ENCODE measurements around the gene SYNGR3.
"Not testable (repeated sequence)": the region's sequence is repeated elsewhere in the genome, so short reads cannot be mapped to it uniquely, and the experiment has no call there.

Gene SYNGR3

GRCh38 chr16:1947369-1947670, 42.5 kb upstream of the SYNGR3 start:
- Histone ChIP-seq H3K4me3 (ENCODE audit: low read depth in 1 of 2, low read length in 2 of 2) (no peak overlapping the region), H3K4me1 (ENCODE audit: insufficient read depth, low read length) (peaks cover 3% of the 10 kb centered on the region), H3K27ac (ENCODE audit: low read depth, low read length) (no peak overlapping the region), H3K9ac (ENCODE audit: low read length) (no peak overlapping the region), H3K36me3 (ENCODE audit: insufficient read depth, low read length) (no peaks in the 10 kb centered on the region), H3K27me3 (ENCODE audit: control insufficient read depth in 1 of 2, insufficient read depth in 2 of 2, low read length in 2 of 2) (no peaks in the 10 kb centered on the region), H3K9me3 (ENCODE audit: low read length) (no peaks in the 10 kb centered on the region)

GRCh38 chr16:1949507-1949906, 40.3 kb upstream of the SYNGR3 start:
- no peak overlapping the region for H3K27ac ChIP-seq (ENCODE audit: low read depth, low read length)
- H3K27me3 ChIP-seq (ENCODE audit: control insufficient read depth in 1 of 2, insufficient read depth in 2 of 2, low read length in 2 of 2): no peaks in the 10 kb centered on the region
- H3K36me3 ChIP-seq (ENCODE audit: insufficient read depth, low read length): no peaks in the 10 kb centered on the region
- H3K4me1 ChIP-seq (ENCODE audit: insufficient read depth, low read length): no peaks in the 10 kb centered on the region
- H3K9ac ChIP-seq (ENCODE audit: low read length): no peak overlapping the region
- no peak overlapping the region for H3K4me3 ChIP-seq (ENCODE audit: low read depth in 1 of 2, low read length in 2 of 2)
- H3K9me3 ChIP-seq (ENCODE audit: low read length): no peaks in the 10 kb centered on the region

- Histone ChIP-seq H3K27ac (ENCODE audit: low read depth, low read length) (no peak overlapping the region), H3K4me1 (ENCODE audit: insufficient read depth, low read length) (no peaks in the 10 kb centered on the region), H3K9me3 (ENCODE audit: low read length) (no peaks in the 10 kb centered on the region), H3K36me3 (ENCODE audit: insufficient read depth, low read length) (no peaks in the 10 kb centered on the region), H3K4me3 (ENCODE audit: low read depth in 1 of 2, low read length in 2 of 2) (no peak overlapping the region), H3K9ac (ENCODE audit: low read length) (no peak overlapping the region), H3K27me3 (ENCODE audit: control insufficient read depth in 1 of 2, insufficient read depth in 2 of 2, low read length in 2 of 2) (no peaks in the 10 kb centered on the region)
Measured at GRCh38 chr16:1950047-1950446, 39.7 kb upstream of the SYNGR3 start.

- H3K36me3 ChIP-seq (ENCODE audit: insufficient read depth, low read length): no peaks in the 10 kb centered on the region
- H3K9ac ChIP-seq (ENCODE audit: low read length): no peak overlapping the region
- H3K4me1 ChIP-seq (ENCODE audit: insufficient read depth, low read length): no peaks in the 10 kb centered on the region
- no peaks in the 10 kb centered on the region for H3K27me3 ChIP-seq (ENCODE audit: control insufficient read depth in 1 of 2, insufficient read depth in 2 of 2, low read length in 2 of 2)
- no peak overlapping the region for H3K4me3 ChIP-seq (ENCODE audit: low read depth in 1 of 2, low read length in 2 of 2)
- no peak overlapping the region for H3K27ac ChIP-seq (ENCODE audit: low read depth, low read length)
- H3K9me3 ChIP-seq (ENCODE audit: low read length): no peaks in the 10 kb centered on the region
Measured at GRCh38 chr16:1950559-1950958, 39.2 kb upstream of the SYNGR3 start.

GRCh38 chr16:1953734-1954133, 36.0 kb upstream of the SYNGR3 start:
- Histone ChIP-seq H3K9me3 (ENCODE audit: low read length) (no peaks in the 10 kb centered on the region), H3K27ac (ENCODE audit: low read depth, low read length) (no peak overlapping the region), H3K27me3 (ENCODE audit: control insufficient read depth in 1 of 2, insufficient read depth in 2 of 2, low read length in 2 of 2) (no peaks in the 10 kb centered on the region), H3K9ac (ENCODE audit: low read length) (no peak overlapping the region), H3K4me3 (ENCODE audit: low read depth in 1 of 2, low read length in 2 of 2) (no peak overlapping the region), H3K36me3 (ENCODE audit: insufficient read depth, low read length) (no peaks in the 10 kb centered on the region), H3K4me1 (ENCODE audit: insufficient read depth, low read length) (peaks cover 1% of the 10 kb centered on the region)

GRCh38 chr16:1957434-1958142, 32.2 kb upstream of the SYNGR3 start:
- H3K27me3 ChIP-seq (ENCODE audit: control insufficient read depth in 1 of 2, insufficient read depth in 2 of 2, low read length in 2 of 2); H3K9ac ChIP-seq (ENCODE audit: low read length); H3K9me3 ChIP-seq (ENCODE audit: low read length); H3K4me3 ChIP-seq (ENCODE audit: low read depth in 1 of 2, low read length in 2 of 2); H3K27ac ChIP-seq (ENCODE audit: low read depth, low read length): not testable (repeated sequence)
- Histone ChIP-seq H3K36me3 (ENCODE audit: insufficient read depth, low read length) (peaks cover 19% of the 10 kb centered on the region), H3K4me1 (ENCODE audit: insufficient read depth, low read length) (peaks cover 15% of the 10 kb centered on the region)

GRCh38 chr16:1958143-1958491, 31.7 kb upstream of the SYNGR3 start:
- not testable (repeated sequence) for H3K4me3 ChIP-seq (ENCODE audit: low read depth in 1 of 2, low read length in 2 of 2); H3K9me3 ChIP-seq (ENCODE audit: low read length); H3K27ac ChIP-seq (ENCODE audit: low read depth, low read length); H3K27me3 ChIP-seq (ENCODE audit: control insufficient read depth in 1 of 2, insufficient read depth in 2 of 2, low read length in 2 of 2); H3K9ac ChIP-seq (ENCODE audit: low read length)
- H3K4me1 ChIP-seq (ENCODE audit: insufficient read depth, low read length): peaks cover 15% of the 10 kb centered on the region
- peaks cover 24% of the 10 kb centered on the region for H3K36me3 ChIP-seq (ENCODE audit: insufficient read depth, low read length)

GRCh38 chr16:1958715-1959268, 31.0 kb upstream of the SYNGR3 start:
- Histone ChIP-seq H3K27me3 (ENCODE audit: control insufficient read depth in 1 of 2, insufficient read depth in 2 of 2, low read length in 2 of 2) (no peaks in the 10 kb centered on the region), H3K36me3 (ENCODE audit: insufficient read depth, low read length) (peaks cover 31% of the 10 kb centered on the region), H3K4me3 (ENCODE audit: low read depth in 1 of 2, low read length in 2 of 2) (peak overlapping the region; percentile 70 to 79), H3K27ac (ENCODE audit: low read depth, low read length) (peak overlapping the region; percentile 86), H3K9ac (ENCODE audit: low read length) (no peak overlapping the region), H3K4me1 (ENCODE audit: insufficient read depth, low read length) (peaks cover 21% of the 10 kb centered on the region), H3K9me3 (ENCODE audit: low read length) (no peaks in the 10 kb centered on the region)

- H3K36me3 ChIP-seq (ENCODE audit: insufficient read depth, low read length): peaks cover 32% of the 10 kb centered on the region
- H3K9me3 ChIP-seq (ENCODE audit: low read length): no peaks in the 10 kb centered on the region
- H3K27ac ChIP-seq (ENCODE audit: low read depth, low read length): peak within 1 kb of the TSS; percentile 86
- H3K4me3 ChIP-seq (ENCODE audit: low read depth in 1 of 2, low read length in 2 of 2): peak within 1 kb of the TSS; percentile 70 to 79
- peak within 1 kb of the TSS; percentile 53 for H3K9ac ChIP-seq (ENCODE audit: low read length)
- no peaks in the 10 kb centered on the region for H3K27me3 ChIP-seq (ENCODE audit: control insufficient read depth in 1 of 2, insufficient read depth in 2 of 2, low read length in 2 of 2)
- peaks cover 24% of the 10 kb centered on the region for H3K4me1 ChIP-seq (ENCODE audit: insufficient read depth, low read length)
Measured at GRCh38 chr16:1959269-1960039, 30.3 kb upstream of the SYNGR3 start, which contains the start of gene NDUFB10. TSS of gene NDUFB10 (plus strand) at chr16:1959538. CDS start at chr16:1959625, 87 bp downstream.

GRCh38 chr16:1960665-1961630, 28.8 kb upstream of the SYNGR3 start:
- peaks cover 36% of the 10 kb centered on the region for H3K36me3 ChIP-seq (ENCODE audit: insufficient read depth, low read length)
- peak overlapping the region in 1 of 2 donors; percentile 70 for H3K4me3 ChIP-seq (ENCODE audit: low read depth in 1 of 2, low read length in 2 of 2)
- no peaks in the 10 kb centered on the region for H3K27me3 ChIP-seq (ENCODE audit: control insufficient read depth in 1 of 2, insufficient read depth in 2 of 2, low read length in 2 of 2)
- peak overlapping the region; percentile 47 for H3K27ac ChIP-seq (ENCODE audit: low read depth, low read length)
- H3K9me3 ChIP-seq (ENCODE audit: low read length): no peaks in the 10 kb centered on the region
- peaks cover 30% of the 10 kb centered on the region for H3K4me1 ChIP-seq (ENCODE audit: insufficient read depth, low read length)
- H3K9ac ChIP-seq (ENCODE audit: low read length): peak overlapping the region; percentile 53

GRCh38 chr16:1961651-1962067, 28.1 kb upstream of the SYNGR3 start:
- peaks cover 36% of the 10 kb centered on the region for H3K36me3 ChIP-seq (ENCODE audit: insufficient read depth, low read length)
- H3K4me1 ChIP-seq (ENCODE audit: insufficient read depth, low read length): peaks cover 31% of the 10 kb centered on the region
- no peak overlapping the region for H3K27ac ChIP-seq (ENCODE audit: low read depth, low read length)
- H3K9ac ChIP-seq (ENCODE audit: low read length): no peak overlapping the region
- H3K9me3 ChIP-seq (ENCODE audit: low read length): no peaks in the 10 kb centered on the region
- no peak overlapping the region for H3K4me3 ChIP-seq (ENCODE audit: low read depth in 1 of 2, low read length in 2 of 2)
- H3K27me3 ChIP-seq (ENCODE audit: control insufficient read depth in 1 of 2, insufficient read depth in 2 of 2, low read length in 2 of 2): no peaks in the 10 kb centered on the region

Measured in muscle layer of colon (tissue), 2 donors.